GM18867 (cell line): ENCODE results near the gene CACNA1C.

Source experiments
- ATAC-seq: cut with Tn5 transposase; IDR thresholded peaks from one replicate; pipeline ENCODE4 v1.9.1; 2021; ENCODE audit warnings: mild to moderate bottlenecking, moderate library complexity; ENCODE audit not compliant: unreplicated experiment

CACNA1C gene

DNA sequence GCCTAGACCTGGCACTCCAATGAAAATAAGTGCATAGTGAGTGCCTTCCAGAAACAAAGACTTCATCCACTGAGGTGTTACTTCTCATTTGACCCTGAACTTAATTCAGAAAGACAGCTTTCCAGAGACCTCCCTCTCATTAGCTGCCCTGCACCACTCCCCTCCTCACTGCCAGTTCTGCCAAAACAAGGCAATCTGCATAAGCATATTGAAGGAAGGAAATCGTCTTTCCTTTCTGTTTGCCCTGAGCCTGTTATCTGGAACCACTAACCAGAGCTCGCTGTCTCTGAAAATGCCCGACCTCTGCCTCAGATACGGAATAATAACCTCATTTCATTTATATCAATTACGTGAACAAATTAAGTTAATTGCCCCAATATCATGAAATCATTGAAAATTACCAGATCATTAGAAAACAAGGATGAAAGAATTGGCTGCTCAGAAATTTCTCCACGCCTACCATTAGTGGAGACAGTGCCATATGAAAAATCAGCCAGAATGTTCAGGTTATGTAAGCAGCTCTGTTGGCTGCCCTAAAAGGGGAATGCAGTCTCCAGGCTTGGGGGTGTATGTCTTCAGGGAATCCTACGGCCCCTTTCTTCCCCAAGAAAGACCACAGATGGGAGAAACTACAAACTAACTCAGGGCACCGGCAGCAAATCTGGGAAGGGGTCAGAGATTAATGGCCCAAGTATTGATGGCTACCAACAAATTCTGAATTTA lies 592.1 kb downstream of the CACNA1C start:
- ATAC-seq = no peak

DNA sequence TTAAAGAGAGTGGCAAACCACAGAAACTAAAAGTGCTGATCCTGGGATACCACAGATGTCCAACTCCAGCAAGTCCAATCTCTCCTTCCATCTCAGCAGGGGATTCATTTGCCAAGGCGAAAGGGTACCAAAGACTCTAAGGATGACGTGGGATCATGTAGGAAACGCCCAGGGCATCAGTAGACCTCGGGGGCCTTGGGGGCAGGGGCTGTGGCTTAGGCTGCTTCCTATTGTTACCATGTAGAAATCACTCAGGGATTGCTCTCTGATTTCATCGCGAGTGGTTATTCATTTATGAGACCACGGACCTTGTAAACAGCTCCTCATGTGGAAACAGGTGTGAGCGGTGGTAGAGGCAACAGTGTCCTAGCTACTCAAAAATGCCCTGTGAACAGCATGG lies 592.7 kb downstream of the CACNA1C start:
- no peak for ATAC-seq

DNA sequence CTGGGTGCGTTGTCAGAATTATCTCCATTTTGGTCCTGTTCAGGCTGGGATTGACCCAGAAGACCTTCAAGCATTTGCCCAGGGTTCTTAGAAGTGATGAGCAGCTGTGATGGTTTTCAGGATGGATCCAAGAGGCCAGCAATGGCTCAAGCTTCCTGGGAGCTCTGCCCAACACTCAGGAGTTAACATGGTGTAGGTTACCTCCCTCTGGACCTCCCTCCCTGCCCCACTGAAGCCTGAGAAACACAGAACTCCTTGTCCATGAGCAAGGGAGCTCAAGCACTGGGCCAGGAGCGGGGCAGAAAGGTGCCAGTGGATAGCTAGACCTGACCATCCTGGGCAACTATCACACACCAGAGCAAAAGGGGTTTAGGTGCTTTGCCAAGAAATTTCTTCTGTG lies 593.6 kb downstream of the CACNA1C start:
- no peak for ATAC-seq

DNA sequence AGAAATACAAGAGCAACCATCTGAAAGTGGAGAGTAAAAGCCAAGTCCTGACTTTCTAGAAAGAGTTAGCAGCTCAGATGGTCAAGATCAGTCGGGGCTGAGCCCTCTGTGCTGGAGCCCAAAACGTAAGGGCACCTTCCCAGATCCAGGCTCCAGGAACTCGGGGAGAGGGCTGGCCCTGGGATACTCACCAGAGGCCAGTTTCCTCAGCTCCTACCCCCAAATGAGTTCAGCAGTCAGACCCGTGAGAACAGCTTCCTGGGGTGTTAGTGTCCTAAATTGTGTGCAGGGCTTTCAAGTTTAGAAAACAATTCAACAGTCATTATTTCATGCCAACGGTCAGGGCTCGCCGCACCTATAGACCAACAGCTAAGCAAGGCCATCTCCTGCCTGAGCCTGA lies 594.4 kb downstream of the CACNA1C start:
- ATAC-seq = no peak

DNA sequence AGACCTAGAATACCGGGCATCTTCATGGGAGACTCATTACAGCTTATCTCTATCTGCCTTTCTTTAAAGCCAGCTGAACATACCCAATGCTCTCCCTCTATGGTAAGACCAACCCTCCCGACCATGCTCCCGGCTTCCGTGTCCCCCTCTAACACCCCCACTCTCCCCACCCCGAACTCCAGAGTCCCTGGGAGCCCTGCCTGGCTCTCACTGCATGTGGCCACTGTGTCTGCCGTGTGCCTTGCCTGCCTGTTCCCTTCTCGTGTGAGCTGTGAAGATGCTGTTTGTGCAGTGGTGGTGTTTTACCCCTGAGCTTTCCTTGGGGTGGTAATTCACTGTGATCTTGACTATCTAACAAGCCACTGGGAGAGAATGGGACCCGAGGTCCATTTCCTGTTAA lies 595.6 kb downstream of the CACNA1C start:
- no peak for ATAC-seq

DNA sequence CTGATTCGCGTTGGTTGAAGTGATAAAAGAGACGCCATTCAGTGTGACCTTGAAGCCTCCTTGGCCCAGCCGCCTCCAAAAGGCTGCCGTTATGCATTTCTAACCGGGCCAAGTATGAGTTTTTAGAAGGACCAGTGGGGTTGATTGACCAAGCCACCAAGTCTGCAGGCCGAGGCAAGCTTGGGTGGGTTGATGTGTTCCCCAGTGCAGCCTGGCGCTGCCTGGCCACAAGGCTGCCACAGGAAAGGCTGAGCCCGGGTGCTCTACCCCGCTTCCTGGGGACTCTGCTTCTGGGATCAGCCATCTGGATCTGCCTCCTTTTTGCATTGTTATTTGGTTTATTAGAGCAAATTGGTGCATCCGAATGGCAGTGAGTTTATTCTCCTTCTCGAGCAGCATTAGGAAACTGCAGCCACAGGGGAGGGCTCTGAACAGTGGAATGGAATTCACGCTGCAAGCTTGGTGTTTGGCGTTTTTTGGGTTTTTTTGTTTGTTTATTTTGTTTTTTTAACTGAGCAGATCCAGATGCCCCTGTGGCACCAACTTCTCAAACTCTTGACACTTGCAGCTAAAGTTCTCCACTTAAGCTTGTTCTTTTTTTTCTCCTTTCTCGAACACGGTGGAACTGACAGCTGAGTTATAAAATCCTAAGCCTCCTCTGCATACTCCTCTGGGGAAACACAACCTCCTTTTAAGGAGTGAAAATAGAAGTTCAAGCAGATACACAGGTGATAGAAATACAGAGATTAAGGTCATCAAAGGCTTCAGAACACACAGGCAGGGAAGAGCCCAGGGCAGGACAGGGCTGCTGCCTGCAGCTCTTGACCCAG lies 596.6 kb downstream of the CACNA1C start:
- ATAC-seq = no peak

DNA sequence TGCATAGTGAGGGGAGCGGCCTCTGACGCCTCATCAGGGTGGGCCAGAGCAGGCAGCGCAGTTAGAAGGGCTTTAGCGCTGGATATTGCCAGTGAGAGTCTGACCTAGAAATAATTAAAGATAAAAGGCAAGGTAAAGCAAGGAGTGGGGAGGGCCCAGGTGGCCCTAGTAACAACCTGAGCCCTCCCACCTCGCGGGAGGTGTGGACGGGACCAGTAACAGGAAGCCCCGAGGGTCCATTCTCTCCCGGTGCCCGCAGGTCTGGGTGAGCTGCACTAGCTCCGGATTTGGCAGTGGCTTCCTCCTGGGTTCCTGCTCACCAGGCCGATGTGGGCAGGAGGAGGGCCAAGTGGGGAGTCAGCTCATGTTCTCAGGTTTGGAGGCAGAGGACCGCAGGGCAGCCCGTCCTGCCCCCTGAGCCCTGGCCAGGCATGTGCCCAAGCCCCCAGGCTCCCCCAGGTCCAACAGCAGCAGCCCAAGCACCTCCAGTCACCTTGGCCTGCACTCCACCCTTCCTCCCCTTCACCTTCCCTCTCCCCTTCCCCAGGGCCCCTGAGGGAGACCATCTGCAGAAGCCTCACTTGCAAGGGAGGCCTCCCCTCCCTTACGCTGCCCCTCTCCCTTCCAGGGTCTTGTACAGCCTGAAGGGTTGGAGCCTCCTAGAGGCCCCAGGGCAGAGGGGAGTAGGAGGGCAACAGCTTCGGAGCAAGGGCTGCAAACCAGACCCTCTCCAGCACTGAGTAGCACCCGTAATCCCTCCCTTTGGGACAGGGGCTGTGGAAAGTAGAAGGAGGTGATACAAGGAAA lies 597.7 kb downstream of the CACNA1C start:
- no peak for ATAC-seq

DNA sequence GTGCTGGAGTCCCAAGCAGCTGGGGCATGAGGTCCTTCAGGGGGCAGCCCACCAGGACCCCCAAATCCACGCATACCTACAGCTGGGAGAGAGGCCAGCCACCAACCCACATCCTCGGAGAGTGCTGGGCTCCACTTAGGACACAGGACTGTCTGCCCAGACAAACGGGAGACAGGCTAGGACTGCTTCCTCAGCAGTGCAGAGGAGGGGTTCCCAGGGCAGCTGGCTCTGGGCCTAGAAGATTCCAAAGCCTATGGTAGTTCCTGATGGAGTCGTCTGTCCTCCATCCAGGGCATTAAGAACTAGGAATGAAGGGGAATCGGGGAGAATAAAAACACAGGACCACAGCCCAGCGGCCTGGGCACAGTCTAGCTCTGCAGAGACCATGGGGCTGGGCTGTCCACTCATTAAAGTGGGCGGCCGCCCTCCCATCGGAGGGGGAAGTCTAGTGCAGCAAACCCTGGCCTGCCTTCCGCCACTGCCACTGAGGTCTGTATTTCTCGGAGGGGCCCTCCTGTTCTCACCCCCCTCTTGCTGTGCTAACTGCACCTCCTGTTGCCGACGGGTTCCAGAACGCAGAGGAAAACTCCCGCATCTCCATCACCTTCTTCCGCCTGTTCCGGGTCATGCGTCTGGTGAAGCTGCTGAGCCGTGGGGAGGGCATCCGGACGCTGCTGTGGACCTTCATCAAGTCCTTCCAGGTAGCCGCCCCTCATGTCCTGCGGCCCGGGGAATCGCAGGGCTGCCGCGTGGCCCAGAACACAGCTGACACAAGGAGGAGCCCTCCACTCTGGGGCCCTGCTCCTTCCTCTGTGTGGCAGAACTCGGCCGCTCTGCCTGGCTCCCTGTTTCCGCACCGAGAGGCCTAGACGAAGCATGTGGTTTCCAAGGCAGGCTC lies 598.5 kb downstream of the CACNA1C start:
- ATAC-seq = no peak

DNA sequence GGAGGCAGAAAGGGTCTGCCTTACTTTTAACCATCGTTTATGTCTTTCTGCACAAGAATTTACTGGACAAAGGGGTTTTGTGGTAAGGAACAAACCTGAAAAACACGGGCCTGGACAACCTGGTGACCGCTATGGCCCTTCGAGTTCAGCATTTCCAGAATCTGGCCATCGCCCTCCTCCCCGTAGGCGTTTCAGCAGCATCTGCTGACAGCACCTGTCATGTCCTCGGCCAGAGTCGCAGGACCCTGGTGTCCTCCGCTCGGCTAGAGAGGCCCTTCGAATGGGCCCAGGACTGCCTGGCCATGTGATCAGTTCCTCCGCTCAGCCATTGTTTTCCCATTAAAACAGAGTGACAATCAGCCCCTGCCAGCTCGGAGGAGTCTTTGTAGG lies 599.2 kb downstream of the CACNA1C start:
- ATAC-seq = no peak

DNA sequence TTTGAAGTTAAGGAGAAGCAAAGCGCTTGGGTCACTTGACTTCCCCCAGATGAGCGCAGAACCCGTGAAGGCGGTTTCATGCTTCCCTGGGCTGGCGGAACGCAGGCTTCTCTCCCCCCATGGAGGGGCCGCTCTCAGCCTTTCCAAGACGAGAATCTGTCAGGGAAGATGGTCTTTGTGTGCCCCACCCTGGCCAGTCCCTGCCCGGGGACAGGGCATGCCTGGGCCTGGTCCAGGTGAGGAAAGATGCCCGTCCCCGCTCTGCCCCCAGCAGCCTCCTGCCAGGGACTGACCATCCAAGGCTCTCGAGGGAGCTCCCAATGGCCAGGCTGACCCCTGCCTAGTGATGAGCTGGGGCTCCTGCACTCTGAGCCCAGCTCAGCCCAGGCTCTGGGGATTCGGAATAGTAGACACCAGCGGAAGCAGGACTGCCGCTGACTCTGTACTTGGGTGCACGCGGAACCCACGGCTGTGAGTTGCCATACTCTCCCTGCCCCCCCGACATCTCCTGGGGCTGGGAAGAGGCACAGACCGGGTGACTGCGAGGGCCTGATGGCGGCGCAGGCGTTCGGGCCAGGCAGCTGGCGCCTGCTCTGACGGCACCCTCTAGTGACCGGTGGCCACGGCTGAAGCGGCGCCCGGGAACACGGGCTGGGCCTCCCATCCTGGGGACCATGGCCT lies 599.8 kb downstream of the CACNA1C start:
- ATAC-seq = no peak

DNA sequence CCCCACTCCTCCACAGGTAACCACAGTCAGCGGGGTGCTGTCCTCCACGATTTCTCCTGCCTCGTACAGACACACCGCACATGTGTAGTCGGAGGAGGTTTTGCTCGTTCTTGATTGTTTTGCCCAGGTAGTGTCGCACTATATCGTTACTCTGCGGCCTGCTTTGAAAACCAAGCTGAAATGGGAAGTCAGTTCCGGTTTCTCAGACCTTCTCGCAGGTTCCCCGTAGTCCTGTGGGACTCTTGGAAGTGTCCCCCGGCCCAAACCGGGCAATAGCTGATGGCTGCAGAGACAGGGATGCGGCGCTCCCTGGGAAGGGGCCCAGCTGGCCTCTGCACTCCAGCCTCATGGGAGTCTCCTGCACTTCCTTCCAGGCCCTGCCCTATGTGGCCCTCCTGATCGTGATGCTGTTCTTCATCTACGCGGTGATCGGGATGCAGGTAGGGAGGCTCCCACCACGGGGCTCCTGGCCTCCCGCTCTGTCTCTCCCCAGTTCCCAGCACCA lies 600.7 kb downstream of the CACNA1C start:
- ATAC-seq = no peak

DNA sequence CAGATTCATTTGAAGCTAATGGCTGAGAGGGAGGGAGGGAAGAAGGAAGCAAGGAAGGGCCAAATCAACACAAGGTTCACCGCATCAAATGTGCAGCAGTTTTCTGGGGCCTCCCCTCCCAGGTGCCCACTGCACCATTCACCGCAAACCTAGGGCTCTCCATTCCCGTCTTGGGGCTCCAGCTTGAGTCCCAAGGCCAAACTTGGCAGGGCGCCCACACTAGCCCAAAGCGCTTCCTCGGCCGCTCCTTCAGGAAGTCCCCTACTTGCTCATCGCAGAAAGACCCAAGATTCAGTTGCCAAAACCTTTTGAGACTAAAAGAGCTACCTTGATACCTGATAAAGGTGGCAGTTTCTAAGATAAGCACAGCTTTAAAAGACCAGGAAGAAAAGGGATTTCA lies 601.5 kb downstream of the CACNA1C start:
- no peak for ATAC-seq

DNA sequence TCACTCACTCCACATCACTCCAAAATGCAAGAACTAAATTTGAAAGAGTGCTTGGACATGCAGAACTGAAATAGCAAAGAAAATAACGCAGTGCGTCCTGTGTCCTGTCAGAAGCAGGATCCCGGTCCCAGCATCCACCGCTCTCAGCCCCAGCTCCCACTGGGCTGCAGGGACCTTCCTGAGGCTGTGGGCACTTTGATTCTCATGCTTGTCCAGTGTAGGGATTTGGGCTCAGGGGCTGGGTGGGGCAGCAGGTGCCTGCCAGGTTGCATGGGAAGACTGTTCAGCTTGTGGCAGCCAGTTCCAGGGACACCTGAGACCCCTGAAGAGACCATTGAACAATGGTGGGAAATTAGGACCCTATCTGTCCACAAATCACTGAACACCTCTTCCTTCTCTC lies 602.0 kb downstream of the CACNA1C start:
- no peak for ATAC-seq

DNA sequence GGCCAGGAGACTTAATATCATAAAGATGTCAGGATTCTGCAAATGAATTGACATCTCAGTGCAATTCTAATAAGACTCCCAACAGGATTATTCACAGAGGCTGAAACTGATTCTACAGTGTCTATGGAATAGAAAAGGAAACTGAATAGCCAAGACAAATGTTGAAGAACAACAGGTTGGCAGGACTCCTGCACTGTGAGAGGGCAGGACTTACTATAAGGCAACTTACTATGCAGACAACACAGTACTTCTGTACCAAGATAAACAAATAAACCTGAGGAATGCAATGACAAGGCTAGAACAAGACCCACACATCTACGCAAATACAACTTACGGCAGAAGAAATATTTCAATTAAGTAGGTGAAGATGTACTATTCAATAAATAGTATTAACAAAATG lies 609.7 kb downstream of the CACNA1C start:
- no peak for ATAC-seq

DNA sequence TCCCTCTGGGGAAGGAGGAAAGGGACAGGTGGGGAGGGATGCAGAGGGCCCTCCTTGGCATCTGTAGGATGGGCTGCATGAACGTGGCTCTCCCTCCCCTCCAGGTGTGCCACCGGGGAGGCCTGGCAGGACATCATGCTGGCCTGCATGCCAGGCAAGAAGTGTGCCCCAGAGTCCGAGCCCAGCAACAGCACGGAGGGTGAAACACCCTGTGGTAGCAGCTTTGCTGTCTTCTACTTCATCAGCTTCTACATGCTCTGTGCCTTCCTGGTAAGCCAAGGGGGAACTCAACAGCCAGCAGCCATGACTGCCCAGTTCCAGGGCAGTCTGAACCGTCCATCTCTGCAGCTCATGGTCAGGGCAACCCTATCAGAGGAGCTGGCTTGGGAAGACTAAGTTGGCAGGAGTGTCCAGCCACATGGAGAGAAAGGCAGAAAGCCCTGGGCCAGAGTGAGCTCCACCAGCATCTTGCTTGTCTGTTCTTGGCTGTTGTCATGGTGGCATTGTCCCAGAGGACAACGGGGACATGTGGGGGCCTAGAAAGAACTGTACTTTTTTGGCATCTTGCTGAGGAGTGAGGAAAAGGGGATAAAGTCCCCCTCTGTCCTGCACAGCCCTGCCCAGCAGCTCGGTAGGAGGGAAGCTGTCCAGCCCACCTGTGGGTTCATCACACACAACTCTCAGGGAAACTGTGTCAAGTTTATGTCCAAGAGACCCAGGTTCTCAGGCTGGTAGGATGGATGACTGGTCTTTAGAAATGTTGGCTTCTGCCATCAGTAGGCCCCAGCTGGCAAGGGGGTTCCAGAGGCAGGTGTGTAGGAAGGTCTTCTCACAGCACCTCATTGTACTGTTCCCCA lies 612.2 kb downstream of the CACNA1C start:
- no peak for ATAC-seq

DNA sequence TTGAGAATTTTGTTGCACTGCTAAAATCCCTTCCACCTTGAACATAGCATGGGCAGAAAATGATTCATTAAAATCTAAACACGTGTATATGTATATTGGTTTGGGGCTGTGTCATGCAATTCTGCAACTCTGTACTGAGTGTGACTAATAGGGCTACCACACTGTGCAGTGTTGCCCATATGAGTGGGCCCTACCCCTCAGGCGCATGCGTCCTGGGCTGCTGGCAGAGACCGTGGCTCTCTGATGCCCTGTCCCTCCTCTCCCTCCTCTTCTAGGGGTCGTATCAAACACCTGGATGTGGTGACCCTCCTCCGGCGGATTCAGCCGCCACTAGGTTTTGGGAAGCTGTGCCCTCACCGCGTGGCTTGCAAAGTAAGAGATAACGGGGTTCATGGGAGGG lies 613.6 kb downstream of the CACNA1C start:
- no peak for ATAC-seq

DNA sequence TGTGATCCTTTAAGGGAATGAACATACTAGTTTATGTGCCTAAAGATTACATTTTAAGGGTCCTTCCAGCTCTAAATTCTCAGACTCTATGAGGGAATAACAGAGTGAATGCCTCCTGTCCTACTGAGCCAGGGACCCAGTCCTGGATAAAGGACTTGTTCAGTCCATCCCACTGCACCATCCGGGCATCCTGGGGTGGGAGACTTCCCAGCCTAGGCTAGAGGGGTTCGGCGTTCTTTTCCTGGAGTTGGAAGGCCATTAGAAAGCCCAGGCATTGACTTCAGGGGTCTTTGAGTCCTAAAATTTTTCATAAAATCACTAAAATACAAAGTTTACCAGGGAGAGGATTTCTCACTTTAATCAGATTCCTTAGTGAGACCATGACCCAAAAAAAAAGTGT lies 614.1 kb downstream of the CACNA1C start:
- no peak for ATAC-seq

DNA sequence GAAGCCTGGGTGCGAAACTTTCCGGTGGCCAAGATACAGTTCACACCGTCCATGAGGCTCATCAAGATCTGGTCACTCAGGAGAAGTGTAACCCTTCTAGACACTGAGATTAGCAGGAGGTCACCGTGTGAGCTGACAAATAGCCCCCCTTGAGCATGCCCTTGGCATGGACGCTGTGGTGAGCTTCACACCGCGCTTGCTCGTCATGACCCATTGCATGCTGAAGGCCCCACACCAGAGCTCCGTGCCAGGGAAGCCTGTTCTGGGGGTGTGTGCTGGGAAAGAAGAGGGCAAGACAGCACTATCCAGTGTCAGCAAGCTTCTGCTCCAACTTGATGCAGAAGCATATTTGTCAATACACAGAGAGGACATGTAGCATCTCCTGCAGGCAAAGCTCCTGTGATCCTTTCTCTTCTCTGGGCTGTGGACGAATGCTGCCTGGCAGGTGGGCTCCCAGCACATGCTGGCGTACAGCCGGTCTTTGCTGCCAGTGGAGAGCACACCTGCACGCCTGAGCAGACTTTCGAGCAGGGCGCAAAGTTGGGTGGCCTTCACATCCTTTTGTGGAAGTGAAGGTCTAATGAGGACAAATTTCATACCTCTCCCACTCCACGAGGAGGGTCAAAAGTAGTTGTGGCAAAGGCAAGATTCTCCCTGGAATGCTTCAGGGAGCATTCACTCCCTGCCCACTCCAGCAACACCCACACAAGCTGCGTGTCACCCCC lies 615.1 kb downstream of the CACNA1C start:
- no peak for ATAC-seq
